Measurements from ENCODE around the gene ETFB.

Gene ETFB

GRCh38 chr19:51301266-51301665 lies 64.9 kb downstream of the ETFB start:
- TF ChIP-seq CTCF (conservative IDR thresholded peaks at IDR 0.05; ENCODE audit: low read length): no peak
- DNase-seq (ENCODE audit: low read depth): no peak
- no peak overlapping the region for H3K4me3 ChIP-seq (ENCODE audit: low read length)

- no peak overlapping the region for H3K4me3 ChIP-seq (ENCODE audit: low read length)
- DNase-seq (ENCODE audit: low read depth): no peak
- TF ChIP-seq CTCF (conservative IDR thresholded peaks at IDR 0.05; ENCODE audit: low read length): no peak
These were observed 68.8 kb downstream of the ETFB start for GRCh38 chr19:51297406-51297805.

DNA sequence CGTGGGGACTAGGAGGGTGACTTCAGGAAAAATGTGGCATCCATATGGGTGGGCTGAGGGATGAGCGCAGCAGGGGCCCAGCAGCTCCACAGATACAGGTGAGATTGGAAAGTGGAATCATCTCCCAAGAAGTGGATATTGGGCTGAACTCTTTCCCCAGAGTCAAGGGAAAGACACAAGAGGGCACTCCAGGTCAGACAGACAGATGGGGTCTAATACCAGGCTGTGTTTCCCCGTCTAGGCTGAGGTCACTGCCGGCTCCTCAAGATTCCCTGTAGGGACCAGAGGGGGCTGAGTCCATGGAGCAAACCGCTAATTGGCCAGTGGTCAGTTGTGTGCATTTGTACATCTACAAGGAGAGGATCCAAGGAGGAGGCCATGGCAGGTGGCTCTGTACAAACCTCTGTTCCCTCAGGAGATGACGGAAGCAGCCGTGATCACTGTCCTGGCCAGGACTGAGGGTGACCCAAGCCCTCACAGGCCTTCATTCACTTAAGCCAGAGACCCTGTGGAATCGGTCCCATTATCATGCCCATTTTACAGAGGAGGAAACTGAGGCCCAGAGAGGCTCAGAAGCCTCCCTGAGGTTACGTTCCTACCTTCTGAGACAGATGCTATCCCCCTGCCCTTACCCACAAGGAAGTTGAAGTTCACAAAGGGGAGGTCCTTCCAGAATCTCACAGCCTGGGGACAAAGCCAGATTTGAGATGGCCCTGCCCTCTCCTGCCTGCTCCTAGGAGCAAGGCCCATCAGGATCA lies 69.7 kb downstream of the ETFB start:
- no peak overlapping the region for H3K4me3 ChIP-seq (ENCODE audit: low read length)
- no peak for DNase-seq (ENCODE audit: low read depth)
- peak; percentile 11; the same call in 1 of the 2 replicates for TF ChIP-seq CTCF (conservative IDR thresholded peaks at IDR 0.05; ENCODE audit: low read length)

- DNase-seq (ENCODE audit: low read depth): no peak
- no peak for TF ChIP-seq CTCF (conservative IDR thresholded peaks at IDR 0.05; ENCODE audit: low read length)
- no peak overlapping the region for H3K4me3 ChIP-seq (ENCODE audit: low read length)
These were observed 70.6 kb downstream of the ETFB start for GRCh38 chr19:51295382-51296126.

Data from AG10803 (cell line).